Renal pelvis (tissue), 4 donors: ENCODE measurements around the gene TMEM185B. TPM values are rescaled to one million over a fixed set of nuclear protein-coding genes. Genes with fewer than 3 reads are reported as not detected.

Source experiments
- DNase-seq: peaks from one replicate; pipeline ENCODE4 v3.0.0-alpha.2; 2013
- polyA plus RNA-seq, 3 donors: library from polyadenylated mRNA; unstranded; fragments of 120-200 nt; gene quantifications; one replicate each; pipeline ENCODE4 v1.2.1, GENCODE V29; 2013; ENCODE audit not compliant: insufficient read length in 3 of 3

The TMEM185B gene
- polyA plus RNA-seq, 3 donors, result 25.0 to 27.3 (median 25.9) TPM

GRCh38 chr2:120254178-120254577 lies 31.0 kb upstream of the TMEM185B start:
- no peak for DNase-seq

GRCh38 chr2:120253021-120253882 lies 30.1 kb upstream of the TMEM185B start:
- peak; percentile 77 for DNase-seq

- peak; percentile 99 for DNase-seq
Observed at GRCh38 chr2:120252225-120253020, 29.2 kb upstream of the TMEM185B start, which contains the start of gene RALB. Gene RALB (plus strand): TSS chr2:120252852. CDS start chr2:120278665, 25,813 bp downstream.

- no peak for DNase-seq
Observed at GRCh38 chr2:120251880-120252224, 28.7 kb upstream of the TMEM185B start.

- DNase-seq, result no peak
Observed at GRCh38 chr2:120251078-120251477, 27.9 kb upstream of the TMEM185B start.

DNA sequence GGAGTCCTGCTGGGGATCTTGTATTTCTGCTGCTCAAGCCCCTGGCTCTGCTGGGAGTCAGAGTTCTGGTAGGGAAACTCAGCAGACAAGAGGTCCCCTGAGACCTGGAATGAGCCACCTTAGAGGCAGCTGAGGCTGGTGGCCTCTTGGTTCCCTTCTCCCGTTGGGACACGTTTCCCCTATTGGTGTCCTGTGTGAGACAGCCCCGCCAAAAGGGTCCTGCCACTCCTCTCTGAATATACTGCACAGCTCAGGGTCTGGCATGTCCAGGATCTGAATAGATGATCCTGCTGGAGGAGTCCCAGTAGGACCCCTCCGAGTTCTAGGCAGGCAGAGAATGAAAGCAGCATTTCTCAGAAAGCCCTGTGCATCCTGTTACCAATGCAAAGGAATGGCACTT lies 27.4 kb upstream of the TMEM185B start:
- no peak for DNase-seq

DNA sequence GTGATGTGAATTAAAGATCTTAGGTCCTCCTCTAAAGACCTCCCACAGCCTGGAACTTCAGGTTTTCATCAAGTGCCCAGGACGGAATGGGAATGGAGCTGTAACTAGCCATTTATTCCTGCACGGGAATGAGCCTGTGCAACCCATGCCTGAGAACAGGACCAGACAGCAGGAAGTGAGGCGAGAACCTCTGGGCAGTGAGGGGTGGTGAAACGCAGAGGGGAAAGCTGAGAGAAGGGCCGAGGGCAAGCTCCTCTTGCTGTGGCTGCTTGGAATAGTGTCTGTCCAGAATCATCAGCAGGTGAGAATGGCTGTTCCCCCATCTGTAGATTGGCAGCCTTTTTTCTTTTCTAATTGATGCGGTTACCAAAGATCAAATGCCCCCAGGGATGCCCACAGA lies 24.7 kb upstream of the TMEM185B start:
- no peak for DNase-seq

DNA sequence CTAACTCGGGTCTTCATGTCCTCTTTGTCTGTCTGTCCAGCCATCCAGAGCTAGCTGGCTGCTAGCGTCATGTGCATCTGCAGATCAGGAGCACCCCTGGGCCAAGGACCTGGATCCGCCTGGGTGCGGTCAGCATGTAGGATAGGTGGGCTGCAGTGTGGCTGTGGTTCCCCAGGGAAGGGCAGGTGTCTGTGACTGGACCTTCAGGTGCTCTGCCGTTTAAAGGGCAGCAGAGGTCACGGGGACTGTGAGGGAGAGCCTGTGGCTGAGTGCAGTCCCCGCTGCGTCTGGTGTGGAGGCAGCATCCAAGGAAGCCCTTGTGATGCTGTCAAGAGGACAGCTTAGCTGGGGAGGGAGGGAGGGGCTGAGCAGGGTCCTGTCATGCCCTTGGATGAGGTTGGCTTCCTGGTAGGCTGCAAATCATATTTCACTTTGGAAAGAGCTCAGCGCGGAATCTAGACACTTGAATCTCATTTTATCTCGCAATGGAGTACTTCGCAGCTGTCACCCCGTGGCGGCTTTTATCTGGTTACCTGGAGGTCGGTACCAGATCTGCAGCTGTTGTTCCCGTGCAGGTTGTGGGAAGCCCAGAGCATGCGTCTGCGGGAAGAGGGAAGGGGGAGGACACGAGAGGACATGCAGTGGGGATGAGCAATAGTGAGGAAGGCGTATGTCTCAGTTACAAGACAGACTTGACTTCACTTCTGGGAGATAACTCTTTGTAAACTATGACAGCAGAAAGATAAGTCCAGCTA lies 23.5 kb upstream of the TMEM185B start:
- no peak for DNase-seq

DNA sequence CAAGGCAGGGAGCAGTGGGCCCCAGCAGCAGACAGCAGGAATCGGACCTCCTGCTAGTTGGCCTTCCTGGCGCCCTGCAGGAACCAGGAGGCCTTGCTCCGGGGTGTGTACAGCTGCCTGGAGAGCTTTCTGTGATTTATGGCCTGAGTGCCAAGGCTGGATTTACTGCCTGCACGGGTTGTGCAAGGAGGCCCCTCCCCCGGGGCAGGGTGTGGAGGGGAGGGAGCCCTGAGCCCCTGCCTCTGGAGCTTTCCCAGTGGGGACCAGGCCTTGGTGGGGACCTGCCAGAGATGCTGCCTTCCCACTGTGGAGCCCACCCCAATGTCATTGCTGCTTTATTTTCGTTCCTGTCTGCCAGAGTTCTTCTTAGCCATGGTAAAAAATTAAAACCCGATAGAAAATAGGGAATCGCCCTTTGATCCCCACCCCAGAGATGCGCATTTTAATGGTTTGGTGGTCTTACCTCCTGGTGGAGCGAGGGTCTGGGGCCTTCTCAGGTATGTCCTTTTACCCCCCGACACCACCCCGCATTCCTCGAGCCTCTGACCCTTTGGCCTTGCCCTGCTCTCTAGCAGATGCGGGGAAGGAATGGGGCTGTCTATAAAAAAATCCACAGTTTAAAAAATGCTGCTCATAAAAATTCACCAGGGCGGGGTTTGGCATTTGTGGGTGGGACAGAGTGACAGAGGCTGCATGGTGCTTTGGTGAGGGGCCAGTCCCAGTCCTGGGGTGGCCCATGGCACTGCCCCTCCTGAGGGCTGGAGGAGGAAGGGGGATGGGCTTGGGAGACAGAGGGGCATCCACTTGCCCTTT lies 22.5 kb upstream of the TMEM185B start:
- peak; percentile 77 for DNase-seq

DNA sequence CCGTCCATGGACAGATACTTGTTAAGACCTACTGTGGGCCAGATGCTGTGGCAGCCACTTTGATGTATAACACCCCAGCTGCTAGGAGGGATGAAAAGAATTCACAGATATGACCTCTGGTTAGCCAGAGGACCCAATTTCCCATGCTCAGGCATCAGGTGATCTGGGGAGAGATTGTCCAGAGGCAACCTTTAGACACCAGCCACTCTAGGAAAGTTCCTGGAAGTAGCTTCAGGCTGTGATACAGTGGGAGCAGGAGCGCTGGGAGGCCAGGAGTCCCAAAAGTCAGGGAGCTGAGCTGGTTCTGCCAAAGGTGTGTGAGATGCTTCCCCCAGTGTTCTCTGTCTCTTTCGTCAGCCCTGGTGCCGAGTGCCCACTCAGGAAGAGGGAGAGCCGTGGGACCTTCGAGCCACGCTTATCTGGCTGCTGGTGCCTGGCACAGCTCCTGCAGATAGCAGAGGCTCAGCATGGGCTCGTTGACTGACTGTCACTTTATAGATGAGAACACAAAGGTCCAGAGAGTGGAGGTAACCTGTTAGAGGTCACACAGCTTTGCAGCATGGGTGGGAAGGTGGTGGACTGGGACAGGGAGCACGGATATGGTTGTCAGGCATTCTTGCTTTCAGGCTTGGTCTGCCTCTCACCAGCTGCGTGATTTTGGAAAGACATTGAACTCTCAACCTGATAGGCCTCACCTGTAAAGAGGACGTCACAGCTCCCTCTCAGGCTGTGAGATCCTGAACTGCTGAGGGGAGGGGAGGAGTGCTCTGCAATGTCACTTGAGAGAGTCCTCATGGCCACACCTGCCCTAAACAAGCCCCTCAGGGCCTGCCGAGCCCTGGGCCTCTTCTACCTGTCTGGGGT lies 21.7 kb upstream of the TMEM185B start:
- DNase-seq, result no peak

GRCh38 chr2:120243875-120244553 lies 20.8 kb upstream of the TMEM185B start:
- no peak for DNase-seq

GRCh38 chr2:120243211-120243610 lies 20.0 kb upstream of the TMEM185B start:
- no peak for DNase-seq

GRCh38 chr2:120241684-120242083 lies 18.5 kb upstream of the TMEM185B start:
- DNase-seq, result no peak

GRCh38 chr2:120240901-120241429 lies 17.8 kb upstream of the TMEM185B start:
- no peak for DNase-seq

DNA sequence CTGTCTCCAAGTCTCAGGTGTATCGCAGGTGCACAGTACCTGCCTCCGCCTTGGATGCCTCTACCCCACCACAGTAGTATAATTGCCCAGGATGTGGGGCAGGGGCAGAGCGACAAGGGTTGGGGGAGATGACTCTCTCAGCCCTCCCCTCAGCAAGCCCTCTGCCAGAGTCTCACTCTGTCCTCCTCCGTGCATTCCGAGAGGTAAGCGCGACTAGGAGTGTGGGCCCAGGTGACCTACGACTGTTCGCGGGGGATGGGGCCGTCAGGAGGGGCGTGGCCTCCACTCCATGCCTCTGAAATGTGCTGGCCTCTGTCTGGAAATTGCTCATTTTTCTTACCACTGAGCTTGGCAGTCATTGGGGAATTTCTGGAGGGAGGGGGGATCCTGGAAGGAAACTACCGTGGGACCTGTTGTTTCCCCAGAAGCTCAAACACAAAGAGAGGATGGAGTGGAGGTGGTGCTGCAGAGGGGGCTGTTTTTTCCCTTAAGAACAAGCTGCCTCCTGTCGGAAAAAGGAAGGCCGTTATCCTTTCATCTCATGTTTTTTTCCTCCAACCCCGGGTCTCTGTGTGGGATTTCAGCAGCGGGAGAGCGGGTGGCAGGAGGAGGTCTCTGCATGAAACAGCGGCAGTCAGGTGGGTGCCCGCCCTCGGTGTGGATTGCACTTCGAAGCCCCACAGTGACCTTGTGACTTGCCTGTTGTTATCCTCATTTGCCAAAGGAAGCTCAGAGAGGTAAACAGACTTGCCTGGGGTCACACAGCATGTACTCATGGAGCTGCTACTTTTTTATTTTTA lies 16.5 kb upstream of the TMEM185B start:
- no peak for DNase-seq

- DNase-seq, result no peak
Observed at GRCh38 chr2:120238728-120239487, 15.7 kb upstream of the TMEM185B start.

DNA sequence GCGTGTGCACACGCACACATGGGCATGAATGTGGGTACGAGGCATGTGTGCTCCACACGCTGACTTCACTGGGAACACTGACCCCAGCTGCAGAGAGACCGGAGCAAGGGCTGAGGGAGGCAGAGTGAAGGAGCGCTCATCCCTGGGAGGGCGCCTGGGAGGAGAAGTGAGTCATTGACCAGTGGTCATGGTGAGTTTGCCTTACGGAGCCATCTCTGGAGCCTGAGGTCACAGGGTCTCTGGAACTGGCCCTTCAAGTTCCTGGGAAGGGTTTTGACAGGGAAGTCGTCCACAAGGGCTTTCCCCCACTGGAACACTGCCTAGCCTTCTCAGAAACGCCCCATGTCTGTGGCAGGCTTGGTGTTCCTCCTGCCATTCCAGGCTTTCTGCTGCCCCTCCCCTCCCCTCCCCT lies 14.3 kb upstream of the TMEM185B start:
- no peak for DNase-seq

- DNase-seq, result no peak
Observed at GRCh38 chr2:120236791-120237190, 13.6 kb upstream of the TMEM185B start.
